GM12873 (cell line): ENCODE measurements around the gene EPB41L3.

Source experiments
- CTCF ChIP-seq: IDR thresholded peaks from 2 replicates; pipeline ENCODE4 v1.5.1; 2012; ENCODE audit warnings: low read depth, mild to moderate bottlenecking, moderate library complexity, low read length, control low read depth; ENCODE audit not compliant: insufficient read depth; ENCODE audit errors: missing control alignments

Gene EPB41L3

GRCh38 chr18:5451150-5451549, 92.6 kb downstream of the EPB41L3 start:
- no peak for TF ChIP-seq CTCF

- no peak for TF ChIP-seq CTCF
Observed at GRCh38 chr18:5449858-5450509, 93.8 kb downstream of the EPB41L3 start.

- TF ChIP-seq CTCF = no peak
Observed at GRCh38 chr18:5447442-5447841, 96.4 kb downstream of the EPB41L3 start.

- no peak for TF ChIP-seq CTCF
Observed at GRCh38 chr18:5444847-5445246, 99.0 kb downstream of the EPB41L3 start.

GRCh38 chr18:5444269-5444668, 99.5 kb downstream of the EPB41L3 start:
- no peak for TF ChIP-seq CTCF

- no peak for TF ChIP-seq CTCF
Observed at GRCh38 chr18:5439986-5440696, 103.7 kb downstream of the EPB41L3 start.

GRCh38 chr18:5434425-5434824, 109.4 kb downstream of the EPB41L3 start:
- no peak for TF ChIP-seq CTCF
